Subcutaneous adipose tissue (tissue), 4 donors: ENCODE measurements around the gene NEUROG2. TPM values are rescaled to one million over a fixed set of nuclear protein-coding genes. Genes with fewer than 3 reads are reported as not detected.

Experiments
- total RNA-seq, 4 donors: library from RNA; depleted of rRNA; stranded (reverse); fragments of >200 nt; gene quantifications; one replicate each; pipeline ENCODE4 v1.1.0, GENCODE V29; 2016
- TF ChIP-seq, protein P1 (sequence below): fragments of 450-650 bp; IDR thresholded peaks from one replicate; pipeline ENCODE4 v1.5.1; 2016; ENCODE audit warnings: low read depth, mild to moderate bottlenecking, control low read depth, antibody characterized with exemption, moderate library complexity

NEUROG2 gene
- total RNA-seq, 4 donors from 2014 or later = not detected

DNA sequence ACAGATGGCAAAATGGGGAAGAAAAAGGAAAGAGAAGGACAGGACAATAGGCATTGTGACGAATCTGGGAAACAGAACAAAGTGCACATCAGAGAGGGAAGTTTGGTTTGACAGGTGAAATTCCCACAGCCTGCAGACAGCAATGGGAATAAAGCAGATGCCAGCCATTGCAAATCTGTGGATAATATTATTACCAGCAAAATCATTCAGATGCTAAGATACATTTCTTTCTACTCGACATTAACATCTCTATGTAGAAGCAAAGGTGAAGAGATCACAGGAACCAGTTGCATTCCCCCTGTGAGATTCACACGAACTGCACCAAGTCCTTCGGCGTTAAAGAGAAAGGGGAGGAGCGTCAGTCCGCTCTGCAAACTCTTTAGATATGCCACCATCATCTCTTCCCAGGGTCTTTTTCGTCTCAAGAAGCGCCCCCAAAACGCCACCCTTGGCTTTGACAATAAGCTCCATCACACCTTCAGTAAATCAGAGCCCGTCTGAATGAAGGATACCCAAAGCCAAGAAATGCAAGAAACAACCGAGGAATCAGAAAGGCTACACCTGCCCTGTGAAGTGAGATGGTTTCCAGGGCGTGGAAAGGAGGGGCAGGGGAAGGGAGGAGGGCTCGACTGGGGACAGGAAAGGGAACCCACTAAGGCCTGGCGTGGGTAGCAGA lies 1.9 kb downstream of the NEUROG2 start:
- TF ChIP-seq, protein P1, sequence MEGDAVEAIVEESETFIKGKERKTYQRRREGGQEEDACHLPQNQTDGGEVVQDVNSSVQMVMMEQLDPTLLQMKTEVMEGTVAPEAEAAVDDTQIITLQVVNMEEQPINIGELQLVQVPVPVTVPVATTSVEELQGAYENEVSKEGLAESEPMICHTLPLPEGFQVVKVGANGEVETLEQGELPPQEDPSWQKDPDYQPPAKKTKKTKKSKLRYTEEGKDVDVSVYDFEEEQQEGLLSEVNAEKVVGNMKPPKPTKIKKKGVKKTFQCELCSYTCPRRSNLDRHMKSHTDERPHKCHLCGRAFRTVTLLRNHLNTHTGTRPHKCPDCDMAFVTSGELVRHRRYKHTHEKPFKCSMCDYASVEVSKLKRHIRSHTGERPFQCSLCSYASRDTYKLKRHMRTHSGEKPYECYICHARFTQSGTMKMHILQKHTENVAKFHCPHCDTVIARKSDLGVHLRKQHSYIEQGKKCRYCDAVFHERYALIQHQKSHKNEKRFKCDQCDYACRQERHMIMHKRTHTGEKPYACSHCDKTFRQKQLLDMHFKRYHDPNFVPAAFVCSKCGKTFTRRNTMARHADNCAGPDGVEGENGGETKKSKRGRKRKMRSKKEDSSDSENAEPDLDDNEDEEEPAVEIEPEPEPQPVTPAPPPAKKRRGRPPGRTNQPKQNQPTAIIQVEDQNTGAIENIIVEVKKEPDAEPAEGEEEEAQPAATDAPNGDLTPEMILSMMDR = no peak

DNA sequence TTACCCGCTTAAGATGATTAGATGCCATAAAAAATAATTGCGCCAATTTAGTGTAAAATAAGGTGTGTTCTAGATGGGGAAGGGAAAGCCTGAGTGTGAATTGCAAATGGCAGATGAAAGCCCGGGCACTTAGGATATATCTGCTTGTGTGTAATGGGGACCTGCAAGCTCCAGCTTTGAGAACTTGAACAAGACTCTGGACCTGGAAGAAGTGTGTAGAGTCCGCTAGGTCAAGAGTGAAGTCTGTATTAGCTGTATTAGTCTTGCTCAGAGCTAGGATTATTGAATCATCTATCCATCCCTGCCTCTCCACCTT lies 4.2 kb downstream of the NEUROG2 start:
- TF ChIP-seq, protein P1 = no peak

DNA sequence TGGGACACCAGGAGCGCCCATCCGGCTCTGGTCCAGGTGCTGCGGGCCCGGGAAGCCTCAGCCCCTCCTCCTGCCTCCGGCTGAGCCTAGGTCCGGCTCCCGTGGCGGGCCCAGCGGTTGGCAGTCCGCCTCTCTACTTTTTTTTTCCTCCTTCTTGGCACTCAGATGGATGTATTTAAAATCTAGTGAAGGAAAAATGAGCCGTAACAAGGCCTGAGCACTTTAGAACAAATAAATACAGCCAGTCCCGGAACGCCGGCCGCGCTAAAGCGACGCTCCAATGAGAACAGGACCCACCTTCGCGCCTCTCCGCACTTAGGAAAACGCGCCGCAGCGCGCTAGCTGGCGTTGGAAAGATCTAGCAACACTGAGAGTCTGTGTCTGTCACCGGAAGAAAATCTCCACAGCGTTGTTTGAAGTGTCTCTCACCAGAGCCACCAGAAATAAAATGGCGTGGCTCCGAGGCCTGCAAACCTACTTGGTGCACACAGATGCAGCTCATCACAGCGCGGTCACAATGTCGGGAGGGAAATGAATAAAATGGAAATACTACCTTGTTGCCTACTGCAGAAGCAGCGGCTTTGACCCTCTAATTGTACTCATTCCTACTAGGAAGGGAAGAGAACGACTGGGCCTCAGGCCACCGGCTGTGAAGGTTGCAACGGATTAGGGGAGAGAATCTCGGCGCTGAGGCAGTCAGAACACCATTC lies 4.7 kb downstream of the NEUROG2 start:
- TF ChIP-seq, protein P1 = no peak

DNA sequence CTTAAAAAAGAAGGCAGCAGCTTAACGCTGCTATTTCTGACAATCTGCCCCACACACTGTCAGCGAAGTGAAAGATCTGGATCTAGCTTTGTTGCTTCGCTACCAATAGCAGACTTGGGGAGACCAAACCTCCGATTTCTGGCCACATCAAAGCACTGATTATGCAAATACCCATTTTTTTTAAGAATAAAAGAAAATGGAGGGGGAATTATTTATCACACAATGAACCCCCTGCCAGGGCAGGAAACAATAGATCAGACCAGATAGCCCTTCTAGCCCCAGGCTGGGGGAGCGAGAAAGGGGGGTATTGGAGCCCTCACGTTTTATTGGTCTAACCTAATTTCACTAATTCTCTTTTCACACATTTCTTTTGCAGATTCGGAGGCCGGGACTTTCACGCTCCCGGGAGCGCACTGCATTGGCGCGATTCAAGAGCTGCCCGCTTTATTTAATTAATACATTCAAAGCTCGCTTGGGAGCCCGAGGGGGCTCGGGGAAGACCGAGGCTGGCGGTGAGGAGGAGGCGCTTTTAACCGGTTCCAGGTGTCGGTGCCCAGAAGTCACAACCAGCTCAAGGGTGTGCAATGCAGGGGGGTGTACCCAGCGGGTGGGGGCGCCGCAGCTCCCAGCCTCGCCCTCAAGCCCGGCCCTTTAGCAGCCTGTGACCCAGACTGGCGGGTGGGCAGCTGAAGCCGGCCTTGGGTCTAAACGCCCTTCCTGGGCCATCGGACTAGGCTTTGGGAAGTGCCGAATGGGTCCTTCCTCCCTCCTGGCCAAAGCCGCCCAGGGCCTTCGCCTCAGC lies 5.5 kb downstream of the NEUROG2 start:
- TF ChIP-seq, protein P1 = no peak

DNA sequence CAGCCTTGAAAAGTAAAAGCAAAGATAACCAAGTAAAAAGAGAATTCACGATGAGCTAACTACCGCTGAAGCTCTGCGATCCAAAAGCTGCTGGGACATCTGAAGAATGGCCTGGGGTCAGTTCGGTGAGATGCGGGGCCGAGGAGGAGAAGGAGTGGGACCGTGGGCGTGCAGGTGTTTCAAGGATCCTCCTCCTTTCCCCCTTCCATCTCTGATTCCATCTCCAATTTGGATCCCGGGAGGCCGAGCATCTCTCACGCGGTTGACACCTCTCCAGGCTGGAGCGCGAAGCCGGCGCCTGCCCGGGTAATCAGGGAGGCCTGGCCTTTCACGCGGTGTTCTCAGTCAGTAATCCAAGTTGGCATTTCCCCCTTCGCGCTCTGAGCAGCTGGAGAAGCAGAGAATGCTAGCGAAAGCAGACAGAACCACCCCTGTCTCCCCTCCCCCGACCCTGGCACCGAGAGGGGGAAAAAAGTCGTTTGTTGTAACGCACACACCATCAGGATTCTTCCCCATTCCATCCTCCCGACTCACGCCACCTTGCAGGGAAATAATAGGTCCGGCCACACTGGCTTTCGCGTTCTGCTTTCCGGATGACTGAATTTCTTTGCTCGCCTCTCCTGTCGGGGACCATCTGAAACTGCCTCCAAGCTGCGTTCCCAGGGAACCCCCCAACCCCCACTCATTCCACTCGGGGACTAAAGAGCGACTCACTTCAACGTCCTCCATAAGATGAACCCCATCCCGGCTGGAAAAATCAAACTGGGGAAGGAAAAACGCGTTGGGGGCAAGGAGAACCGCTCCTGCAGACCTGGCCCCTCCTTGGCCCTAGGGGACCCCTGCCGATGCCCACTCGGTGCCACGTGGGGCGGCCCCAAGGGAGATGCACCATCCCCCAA lies 6.5 kb downstream of the NEUROG2 start:
- TF ChIP-seq, protein P1 = no peak

DNA sequence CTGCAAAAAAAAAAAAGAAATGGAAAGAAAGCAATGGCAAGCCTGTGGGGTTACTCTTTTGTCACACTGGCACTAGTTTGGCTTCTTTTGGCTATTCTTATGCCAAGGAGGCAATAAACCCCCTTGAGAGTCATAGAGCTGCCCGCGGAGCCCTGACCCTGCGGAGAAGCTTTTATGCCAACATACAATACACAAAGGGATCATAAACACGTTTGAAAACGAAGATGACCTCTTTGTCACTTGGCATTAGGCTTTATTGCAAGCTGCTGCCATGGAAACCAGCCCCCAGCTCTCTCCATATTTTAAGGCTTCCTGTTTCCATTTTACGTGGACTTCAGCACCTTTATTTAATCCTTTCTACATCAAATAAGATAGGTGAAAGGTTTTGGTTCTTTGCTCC lies 7.6 kb downstream of the NEUROG2 start:
- TF ChIP-seq, protein P1 = no peak
